ENCODE measurements around the gene GRM4. TPM values are rescaled to one million over a fixed set of nuclear protein-coding genes. Genes with fewer than 3 reads are reported as not detected.

The GRM4 gene
- total RNA-seq, 1 experiment from 2014 or later, result not detected

- no peak overlapping the region for H3K27ac ChIP-seq
- no peaks in the 10 kb centered on the region for H3K4me1 ChIP-seq (replicated peaks)
- H3K36me3 ChIP-seq, result no peaks in the 10 kb centered on the region
- no peak overlapping the region for H3K4me3 ChIP-seq
- DNase-seq (ENCODE audit: low read depth in 1 of 2, low spot score in 2 of 2), result no peak
- H3K27me3 ChIP-seq (replicated peaks), result no peaks in the 10 kb centered on the region
- H3K9me3 ChIP-seq (replicated peaks), result no peaks in the 10 kb centered on the region
These were observed 27.3 kb upstream of the GRM4 start for GRCh38 chr6:34172961-34173775.

GRCh38 chr6:34170346-34170745 lies 24.5 kb upstream of the GRM4 start:
- no peak overlapping the region for H3K27ac ChIP-seq
- DNase-seq (ENCODE audit: low read depth in 1 of 2, low spot score in 2 of 2), result no peak
- H3K4me1 ChIP-seq (replicated peaks), result no peaks in the 10 kb centered on the region
- no peaks in the 10 kb centered on the region for H3K36me3 ChIP-seq
- no peak overlapping the region for H3K4me3 ChIP-seq
- no peaks in the 10 kb centered on the region for H3K27me3 ChIP-seq (replicated peaks)
- no peaks in the 10 kb centered on the region for H3K9me3 ChIP-seq (replicated peaks)

- H3K9me3 ChIP-seq (replicated peaks), result no peaks in the 10 kb centered on the region
These were observed 24.0 kb upstream of the GRM4 start for GRCh38 chr6:34169897-34170296.

GRCh38 chr6:34161857-34162515 lies 16.1 kb upstream of the GRM4 start:
- no peaks in the 10 kb centered on the region for H3K36me3 ChIP-seq
- DNase-seq (ENCODE audit: low read depth in 1 of 2, low spot score in 2 of 2), result no peak
- H3K27me3 ChIP-seq (replicated peaks), result no peaks in the 10 kb centered on the region
- no peaks in the 10 kb centered on the region for H3K4me1 ChIP-seq (replicated peaks)
- no peak overlapping the region for H3K27ac ChIP-seq
- H3K9me3 ChIP-seq (replicated peaks), result peaks cover 9% of the 10 kb centered on the region
- H3K4me3 ChIP-seq, result no peak overlapping the region

More at GRCh38 chr6:34169897-34170296, 24.0 kb upstream of the GRM4 start:
- Histone ChIP-seq H3K4me3 (no peak overlapping the region), H3K27me3 (replicated peaks) (no peaks in the 10 kb centered on the region), H3K27ac (no peak overlapping the region), H3K4me1 (replicated peaks) (no peaks in the 10 kb centered on the region), H3K36me3 (no peaks in the 10 kb centered on the region)
- DNase-seq (ENCODE audit: low read depth in 1 of 2, low spot score in 2 of 2), result no peak

GRCh38 chr6:34159844-34160243 lies 14.0 kb upstream of the GRM4 start:
- no peak for DNase-seq (ENCODE audit: low read depth in 1 of 2, low spot score in 2 of 2)
- no peak overlapping the region for H3K27ac ChIP-seq
- peaks cover 9% of the 10 kb centered on the region for H3K9me3 ChIP-seq (replicated peaks)
- H3K27me3 ChIP-seq (replicated peaks), result no peaks in the 10 kb centered on the region
- no peaks in the 10 kb centered on the region for H3K36me3 ChIP-seq
- no peak overlapping the region for H3K4me3 ChIP-seq
- H3K4me1 ChIP-seq (replicated peaks), result peaks cover 1% of the 10 kb centered on the region

GRCh38 chr6:34158876-34159275 lies 13.0 kb upstream of the GRM4 start:
- Histone ChIP-seq H3K4me1 (replicated peaks) (peaks cover 8% of the 10 kb centered on the region), H3K9me3 (replicated peaks) (peaks cover 9% of the 10 kb centered on the region), H3K27me3 (replicated peaks) (peaks cover 6% of the 10 kb centered on the region), H3K4me3 (no peak overlapping the region), H3K27ac (no peak overlapping the region), H3K36me3 (no peaks in the 10 kb centered on the region)
- DNase-seq (ENCODE audit: low read depth in 1 of 2, low spot score in 2 of 2), result no peak

- no peaks in the 10 kb centered on the region for H3K36me3 ChIP-seq
- H3K4me3 ChIP-seq, result no peak overlapping the region
- no peak overlapping the region for H3K27ac ChIP-seq
- no peak for DNase-seq (ENCODE audit: low read depth in 1 of 2, low spot score in 2 of 2)
- peaks cover 9% of the 10 kb centered on the region for H3K9me3 ChIP-seq (replicated peaks)
- peaks cover 8% of the 10 kb centered on the region for H3K4me1 ChIP-seq (replicated peaks)
- H3K27me3 ChIP-seq (replicated peaks), result peaks cover 12% of the 10 kb centered on the region
These were observed 12.0 kb upstream of the GRM4 start for GRCh38 chr6:34157851-34158250.

- no peak for DNase-seq (ENCODE audit: low read depth in 1 of 2, low spot score in 2 of 2)
- no peaks in the 10 kb centered on the region for H3K36me3 ChIP-seq
- H3K4me1 ChIP-seq (replicated peaks), result peaks cover 8% of the 10 kb centered on the region
- no peak overlapping the region for H3K27ac ChIP-seq
- H3K9me3 ChIP-seq (replicated peaks), result peaks cover 9% of the 10 kb centered on the region
- no peak overlapping the region for H3K4me3 ChIP-seq
- H3K27me3 ChIP-seq (replicated peaks), result peaks cover 12% of the 10 kb centered on the region
These were observed 11.4 kb upstream of the GRM4 start for GRCh38 chr6:34157236-34157830.

- H3K27ac ChIP-seq, result no peak overlapping the region
- H3K9me3 ChIP-seq (replicated peaks), result peaks cover 9% of the 10 kb centered on the region
- DNase-seq (ENCODE audit: low read depth in 1 of 2, low spot score in 2 of 2), result no peak
- peaks cover 8% of the 10 kb centered on the region for H3K4me1 ChIP-seq (replicated peaks)
- H3K36me3 ChIP-seq, result no peaks in the 10 kb centered on the region
- peaks cover 16% of the 10 kb centered on the region for H3K27me3 ChIP-seq (replicated peaks)
- no peak overlapping the region for H3K4me3 ChIP-seq
These were observed 9.8 kb upstream of the GRM4 start for GRCh38 chr6:34155471-34156300.

- Histone ChIP-seq H3K4me3 (0 out of 2 replicates have a peak overlapping the region, but pooled peaks have one; percentile 14), H3K27ac (no peak overlapping the region), H3K9me3 (replicated peaks) (peaks cover 3% of the 10 kb centered on the region), H3K27me3 (replicated peaks) (peaks cover 19% of the 10 kb centered on the region), H3K36me3 (no peaks in the 10 kb centered on the region), H3K4me1 (replicated peaks) (peaks cover 8% of the 10 kb centered on the region)
- DNase-seq (ENCODE audit: low read depth in 1 of 2, low spot score in 2 of 2), result peak; percentile 49 to 64
These were observed 9.0 kb upstream of the GRM4 start for GRCh38 chr6:34154668-34155447.

GRCh38 chr6:34152806-34153520 lies 7.1 kb upstream of the GRM4 start:
- no peak for DNase-seq (ENCODE audit: low read depth in 1 of 2, low spot score in 2 of 2)
- Histone ChIP-seq H3K27ac (no peak overlapping the region), H3K4me3 (no peak overlapping the region), H3K27me3 (replicated peaks) (peaks cover 22% of the 10 kb centered on the region), H3K36me3 (no peaks in the 10 kb centered on the region), H3K4me1 (replicated peaks) (peaks cover 8% of the 10 kb centered on the region), H3K9me3 (replicated peaks) (no peaks in the 10 kb centered on the region)

GRCh38 chr6:34152042-34152524 lies 6.2 kb upstream of the GRM4 start:
- H3K4me1 ChIP-seq (replicated peaks), result peaks cover 8% of the 10 kb centered on the region
- H3K27me3 ChIP-seq (replicated peaks), result peaks cover 28% of the 10 kb centered on the region
- no peak overlapping the region for H3K4me3 ChIP-seq
- H3K27ac ChIP-seq, result no peak overlapping the region
- H3K36me3 ChIP-seq, result no peaks in the 10 kb centered on the region
- DNase-seq (ENCODE audit: low read depth in 1 of 2, low spot score in 2 of 2), result no peak
- no peaks in the 10 kb centered on the region for H3K9me3 ChIP-seq (replicated peaks)

All from SJSA1 (cell line).